ENCODE measurements around the gene ARHGEF4. TPM values are rescaled to one million over a fixed set of nuclear protein-coding genes. Genes with fewer than 3 reads are reported as not detected.
A peak's percentile ranks its signal among the peaks of the same experiment; 100 is the strongest.

ARHGEF4 gene
- total and polyA plus RNA-seq, 10 of the 15 experiments (the other 5 are each of a cell fraction or from before 2014, with no cell fraction given), result 0.02 to 0.24 (median 0.16) TPM; not detected in 6

GRCh38 chr2:130824492-130825061, 12.1 kb upstream of the ARHGEF4 start (continued):
- no peak for TF ChIP-seq E2F8 (IDR thresholded peaks at IDR 0.05; ENCODE audit: low read depth, partially characterized antibody)
- no peak for TF ChIP-seq STAT3 (IDR thresholded peaks at IDR 0.05; ENCODE audit: low read depth, low read length)
- TF ChIP-seq NFIC (IDR thresholded peaks at IDR 0.05; ENCODE audit: low read depth, low read length), result peak; percentile 45; the same call in 1 of the 2 replicates
- TF ChIP-seq SUZ12 (IDR thresholded peaks at IDR 0.05; ENCODE audit: unreplicated experiment), result no peak

- BruUV-seq (replicated peaks), result no TSS peak
- no peak for FAIRE-seq
- no peaks in the 10 kb centered on the region for H4K20me1 ChIP-seq (ENCODE audit: control insufficient read depth, insufficient read depth)
- H3K36me3 ChIP-seq (ENCODE audit: control insufficient read depth in 2 of 2, insufficient read depth in 2 of 2, low read length in 1 of 2), result no peaks in the 10 kb centered on the region
- H2AFZ ChIP-seq (ENCODE audit: control insufficient read depth, low read depth, low read length), result no peak overlapping the region
- no peak for DNase-seq (ENCODE audit: low read depth, low spot score)
- no peak overlapping the region for H3K4me3 ChIP-seq
- H3K79me2 ChIP-seq (ENCODE audit: control insufficient read depth, insufficient read depth, low read length), result no peaks in the 10 kb centered on the region
- H3K4me2 ChIP-seq (ENCODE audit: control insufficient read depth, insufficient read depth), result no peak overlapping the region
- no peak overlapping the region for H3K9ac ChIP-seq (ENCODE audit: control insufficient read depth, insufficient read depth, low read length)
- WGBS (ENCODE audit: insufficient coverage, insufficient replicate concordance, low lambda C conversion rate, missing lambda C conversion rate), result 72% methylated on average over 13 of the region's 16 CpGs
- SMC1A ChIA-PET (ENCODE audit: uncharacterized antibody, unreplicated experiment), result no interaction called here
- peaks cover 15% of the 10 kb centered on the region for H3K4me1 ChIP-seq (ENCODE audit: control insufficient read depth, insufficient read depth, low read length)
- intact Hi-C loops (cut with micrococcal nuclease; ENCODE audit: unreplicated experiment) (loop anchor here (2.0 kb wide), 1 partner anchor 47 kb away; no protein-coding TSS in a partner anchor), in situ Hi-C loops (cut with MboI) (no loop called here)
- no peaks in the 10 kb centered on the region for H3K27me3 ChIP-seq (replicated peaks in 1 of 2; ENCODE audit: control insufficient read depth in 2 of 2, insufficient read depth in 2 of 2, low read length in 1 of 2)
- RAD21 ChIA-PET (ENCODE audit: unreplicated experiment), result interaction anchor here (0.7 to 2.9 kb wide), 4 partner anchors 26 to 482 kb away, joined by 3 to 32 read pairs (median 10); no protein-coding TSS in a partner anchor
- H3K9me3 ChIP-seq (replicated peaks; ENCODE audit: control insufficient read depth, insufficient read depth, low read length), result no peaks in the 10 kb centered on the region
- H3K27ac ChIP-seq (ENCODE audit: control insufficient read depth, insufficient read depth), result no peak overlapping the region
- POLR2A ChIA-PET, result interaction anchor here (0.6 to 0.8 kb wide), 2 partner anchors 9 to 1715 kb away, joined by 3 read pairs; no protein-coding TSS in a partner anchor
- CTCF ChIA-PET, result interaction anchor here (1.2 to 5.6 kb wide), 3 partner anchors 17 to 49 kb away, joined by 6 to 33 read pairs (median 22); no protein-coding TSS in a partner anchor
- ATAC-seq, result no peak
- TF ChIP-seq, protein P1, sequence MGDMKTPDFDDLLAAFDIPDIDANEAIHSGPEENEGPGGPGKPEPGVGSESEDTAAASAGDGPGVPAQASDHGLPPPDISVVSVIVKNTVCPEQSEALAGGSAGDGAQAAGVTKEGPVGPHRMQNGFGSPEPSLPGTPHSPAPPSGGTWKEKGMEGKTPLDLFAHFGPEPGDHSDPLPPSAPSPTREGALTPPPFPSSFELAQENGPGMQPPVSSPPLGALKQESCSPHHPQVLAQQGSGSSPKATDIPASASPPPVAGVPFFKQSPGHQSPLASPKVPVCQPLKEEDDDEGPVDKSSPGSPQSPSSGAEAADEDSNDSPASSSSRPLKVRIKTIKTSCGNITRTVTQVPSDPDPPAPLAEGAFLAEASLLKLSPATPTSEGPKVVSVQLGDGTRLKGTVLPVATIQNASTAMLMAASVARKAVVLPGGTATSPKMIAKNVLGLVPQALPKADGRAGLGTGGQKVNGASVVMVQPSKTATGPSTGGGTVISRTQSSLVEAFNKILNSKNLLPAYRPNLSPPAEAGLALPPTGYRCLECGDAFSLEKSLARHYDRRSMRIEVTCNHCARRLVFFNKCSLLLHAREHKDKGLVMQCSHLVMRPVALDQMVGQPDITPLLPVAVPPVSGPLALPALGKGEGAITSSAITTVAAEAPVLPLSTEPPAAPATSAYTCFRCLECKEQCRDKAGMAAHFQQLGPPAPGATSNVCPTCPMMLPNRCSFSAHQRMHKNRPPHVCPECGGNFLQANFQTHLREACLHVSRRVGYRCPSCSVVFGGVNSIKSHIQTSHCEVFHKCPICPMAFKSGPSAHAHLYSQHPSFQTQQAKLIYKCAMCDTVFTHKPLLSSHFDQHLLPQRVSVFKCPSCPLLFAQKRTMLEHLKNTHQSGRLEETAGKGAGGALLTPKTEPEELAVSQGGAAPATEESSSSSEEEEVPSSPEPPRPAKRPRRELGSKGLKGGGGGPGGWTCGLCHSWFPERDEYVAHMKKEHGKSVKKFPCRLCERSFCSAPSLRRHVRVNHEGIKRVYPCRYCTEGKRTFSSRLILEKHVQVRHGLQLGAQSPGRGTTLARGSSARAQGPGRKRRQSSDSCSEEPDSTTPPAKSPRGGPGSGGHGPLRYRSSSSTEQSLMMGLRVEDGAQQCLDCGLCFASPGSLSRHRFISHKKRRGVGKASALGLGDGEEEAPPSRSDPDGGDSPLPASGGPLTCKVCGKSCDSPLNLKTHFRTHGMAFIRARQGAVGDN (IDR thresholded peaks at IDR 0.05), result no peak
- no peak for TF ChIP-seq TBL1XR1 (IDR thresholded peaks at IDR 0.05; ENCODE audit: low read depth, low read length)
- TF ChIP-seq, protein P2, sequence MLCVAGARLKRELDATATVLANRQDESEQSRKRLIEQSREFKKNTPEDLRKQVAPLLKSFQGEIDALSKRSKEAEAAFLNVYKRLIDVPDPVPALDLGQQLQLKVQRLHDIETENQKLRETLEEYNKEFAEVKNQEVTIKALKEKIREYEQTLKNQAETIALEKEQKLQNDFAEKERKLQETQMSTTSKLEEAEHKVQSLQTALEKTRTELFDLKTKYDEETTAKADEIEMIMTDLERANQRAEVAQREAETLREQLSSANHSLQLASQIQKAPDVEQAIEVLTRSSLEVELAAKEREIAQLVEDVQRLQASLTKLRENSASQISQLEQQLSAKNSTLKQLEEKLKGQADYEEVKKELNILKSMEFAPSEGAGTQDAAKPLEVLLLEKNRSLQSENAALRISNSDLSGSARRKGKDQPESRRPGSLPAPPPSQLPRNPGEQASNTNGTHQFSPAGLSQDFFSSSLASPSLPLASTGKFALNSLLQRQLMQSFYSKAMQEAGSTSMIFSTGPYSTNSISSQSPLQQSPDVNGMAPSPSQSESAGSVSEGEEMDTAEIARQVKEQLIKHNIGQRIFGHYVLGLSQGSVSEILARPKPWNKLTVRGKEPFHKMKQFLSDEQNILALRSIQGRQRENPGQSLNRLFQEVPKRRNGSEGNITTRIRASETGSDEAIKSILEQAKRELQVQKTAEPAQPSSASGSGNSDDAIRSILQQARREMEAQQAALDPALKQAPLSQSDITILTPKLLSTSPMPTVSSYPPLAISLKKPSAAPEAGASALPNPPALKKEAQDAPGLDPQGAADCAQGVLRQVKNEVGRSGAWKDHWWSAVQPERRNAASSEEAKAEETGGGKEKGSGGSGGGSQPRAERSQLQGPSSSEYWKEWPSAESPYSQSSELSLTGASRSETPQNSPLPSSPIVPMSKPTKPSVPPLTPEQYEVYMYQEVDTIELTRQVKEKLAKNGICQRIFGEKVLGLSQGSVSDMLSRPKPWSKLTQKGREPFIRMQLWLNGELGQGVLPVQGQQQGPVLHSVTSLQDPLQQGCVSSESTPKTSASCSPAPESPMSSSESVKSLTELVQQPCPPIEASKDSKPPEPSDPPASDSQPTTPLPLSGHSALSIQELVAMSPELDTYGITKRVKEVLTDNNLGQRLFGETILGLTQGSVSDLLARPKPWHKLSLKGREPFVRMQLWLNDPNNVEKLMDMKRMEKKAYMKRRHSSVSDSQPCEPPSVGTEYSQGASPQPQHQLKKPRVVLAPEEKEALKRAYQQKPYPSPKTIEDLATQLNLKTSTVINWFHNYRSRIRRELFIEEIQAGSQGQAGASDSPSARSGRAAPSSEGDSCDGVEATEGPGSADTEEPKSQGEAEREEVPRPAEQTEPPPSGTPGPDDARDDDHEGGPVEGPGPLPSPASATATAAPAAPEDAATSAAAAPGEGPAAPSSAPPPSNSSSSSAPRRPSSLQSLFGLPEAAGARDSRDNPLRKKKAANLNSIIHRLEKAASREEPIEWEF (IDR thresholded peaks at IDR 0.05; ENCODE audit: insufficient replicate concordance, low read depth, low read length), result no peak
Observed at GRCh38 chr2:130825231-130825965, 11.3 kb upstream of the ARHGEF4 start.
